ENCODE data around the gene NR3C2. TPM values are rescaled to one million over a fixed set of nuclear protein-coding genes. Genes with fewer than 3 reads are reported as not detected.

Gene NR3C2
- total RNA-seq, 1 donor from 2014 or later = 0.79 TPM

GRCh38 chr4:148454835-148455234 lies 12.6 kb upstream of the NR3C2 start:
- no peak for FAIRE-seq

GRCh38 chr4:148453833-148454232 lies 11.6 kb upstream of the NR3C2 start:
- FAIRE-seq (no peak), DNase-seq (ENCODE audit: low read depth) (no peak)
- no peaks in the 10 kb centered on the region for H3K27me3 ChIP-seq (ENCODE audit: control insufficient read depth, insufficient read depth, low read length)

More at GRCh38 chr4:148454835-148455234, 12.6 kb upstream of the NR3C2 start:
- H3K4me3 ChIP-seq (ENCODE audit: low read depth, low read length) = no peak overlapping the region
- no peaks in the 10 kb centered on the region for H3K36me3 ChIP-seq (ENCODE audit: control insufficient read depth, insufficient read depth, low read length)
- TF ChIP-seq CTCF (IDR thresholded peaks at IDR 0.05; ENCODE audit: insufficient read depth, low read length, severe bottlenecking) = no peak
- H3K27me3 ChIP-seq (ENCODE audit: control insufficient read depth, insufficient read depth, low read length) = no peaks in the 10 kb centered on the region
- peak; percentile 81 for DNase-seq (ENCODE audit: low read depth)

GRCh38 chr4:148452970-148453369 lies 10.8 kb upstream of the NR3C2 start:
- no peaks in the 10 kb centered on the region for H3K36me3 ChIP-seq (ENCODE audit: control insufficient read depth, insufficient read depth, low read length)
- no peak overlapping the region for H3K4me3 ChIP-seq (ENCODE audit: low read depth, low read length)
- FAIRE-seq (no peak), DNase-seq (ENCODE audit: low read depth) (no peak)
- H3K27me3 ChIP-seq (ENCODE audit: control insufficient read depth, insufficient read depth, low read length) = no peaks in the 10 kb centered on the region
- no peak for TF ChIP-seq CTCF (IDR thresholded peaks at IDR 0.05; ENCODE audit: insufficient read depth, low read length, severe bottlenecking)

More at GRCh38 chr4:148453833-148454232, 11.6 kb upstream of the NR3C2 start:
- Histone ChIP-seq H3K36me3 (ENCODE audit: control insufficient read depth, insufficient read depth, low read length) (no peaks in the 10 kb centered on the region), H3K4me3 (ENCODE audit: low read depth, low read length) (no peak overlapping the region)
- no peak for TF ChIP-seq CTCF (IDR thresholded peaks at IDR 0.05; ENCODE audit: insufficient read depth, low read length, severe bottlenecking)

- no peak for DNase-seq (ENCODE audit: low read depth)
- no peak for FAIRE-seq
- H3K36me3 ChIP-seq (ENCODE audit: control insufficient read depth, insufficient read depth, low read length) = no peaks in the 10 kb centered on the region
- no peak overlapping the region for H3K4me3 ChIP-seq (ENCODE audit: low read depth, low read length)
- no peak for TF ChIP-seq CTCF (IDR thresholded peaks at IDR 0.05; ENCODE audit: insufficient read depth, low read length, severe bottlenecking)
- peaks cover 5% of the 10 kb centered on the region for H3K27me3 ChIP-seq (ENCODE audit: control insufficient read depth, insufficient read depth, low read length)
These were observed 7.7 kb upstream of the NR3C2 start for GRCh38 chr4:148449921-148450320.

- peaks cover 9% of the 10 kb centered on the region for H3K27me3 ChIP-seq (ENCODE audit: control insufficient read depth, insufficient read depth, low read length)
- no peak overlapping the region for H3K4me3 ChIP-seq (ENCODE audit: low read depth, low read length)
- TF ChIP-seq CTCF (IDR thresholded peaks at IDR 0.05; ENCODE audit: insufficient read depth, low read length, severe bottlenecking) = no peak
- H3K36me3 ChIP-seq (ENCODE audit: control insufficient read depth, insufficient read depth, low read length) = no peaks in the 10 kb centered on the region
- FAIRE-seq (no peak), DNase-seq (ENCODE audit: low read depth) (no peak)
These were observed 5.9 kb upstream of the NR3C2 start for GRCh38 chr4:148448141-148448540.

- DNase-seq (ENCODE audit: low read depth) (peak; percentile 49), FAIRE-seq (no peak)
- Histone ChIP-seq H3K36me3 (ENCODE audit: control insufficient read depth, insufficient read depth, low read length) (no peaks in the 10 kb centered on the region), H3K4me3 (ENCODE audit: low read depth, low read length) (no peak overlapping the region), H3K27me3 (ENCODE audit: control insufficient read depth, insufficient read depth, low read length) (peaks cover 9% of the 10 kb centered on the region)
- no peak for TF ChIP-seq CTCF (IDR thresholded peaks at IDR 0.05; ENCODE audit: insufficient read depth, low read length, severe bottlenecking)
These were observed 5.5 kb upstream of the NR3C2 start for GRCh38 chr4:148447681-148448080.
